Renal pelvis (tissue), 4 donors: ENCODE measurements around the gene LDB1. TPM values are rescaled to one million over a fixed set of nuclear protein-coding genes. Genes with fewer than 3 reads are reported as not detected.

Experiments
- DNase-seq: peaks from one replicate; pipeline ENCODE4 v3.0.0-alpha.2; 2013
- polyA plus RNA-seq, 3 donors: library from polyadenylated mRNA; unstranded; fragments of 120-200 nt; gene quantifications; one replicate each; pipeline ENCODE4 v1.2.1, GENCODE V29; 2013; ENCODE audit not compliant: insufficient read length in 3 of 3

The LDB1 gene
- polyA plus RNA-seq, 3 donors = 120 to 144 (median 126) TPM

DNA sequence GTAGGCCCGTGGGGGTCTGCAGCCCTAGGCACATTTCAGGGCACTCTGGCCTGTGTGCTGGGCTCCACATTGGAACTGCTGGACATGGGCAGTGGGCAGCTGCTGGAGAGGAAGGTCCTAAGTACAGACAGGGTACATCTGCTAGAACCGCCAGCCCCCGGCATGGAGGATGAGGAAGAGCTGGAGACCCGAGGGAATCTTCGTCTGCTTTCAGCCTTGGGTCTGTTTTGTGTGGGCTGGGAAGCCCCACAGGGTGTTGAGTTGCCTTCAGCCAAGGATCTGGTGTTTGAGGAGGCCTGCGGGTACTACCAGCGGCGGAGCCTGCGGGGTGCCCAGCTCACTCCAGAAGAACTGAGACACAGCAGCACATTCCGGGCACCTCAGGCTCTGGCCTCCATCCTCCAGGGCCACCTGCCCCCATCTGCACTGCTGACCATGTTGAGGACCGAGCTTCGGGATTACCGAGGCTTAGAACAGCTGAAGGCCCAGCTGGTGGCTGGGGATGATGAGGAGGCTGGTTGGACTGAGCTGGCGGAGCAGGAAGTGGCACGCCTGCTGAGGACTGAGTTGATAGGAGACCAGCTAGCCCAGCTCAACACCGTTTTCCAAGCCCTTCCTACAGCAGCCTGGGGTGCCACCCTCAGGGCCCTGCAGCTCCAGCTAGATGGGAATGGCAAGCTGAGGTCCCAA, 53.6 kb downstream of the LDB1 start:
- no peak for DNase-seq

DNA sequence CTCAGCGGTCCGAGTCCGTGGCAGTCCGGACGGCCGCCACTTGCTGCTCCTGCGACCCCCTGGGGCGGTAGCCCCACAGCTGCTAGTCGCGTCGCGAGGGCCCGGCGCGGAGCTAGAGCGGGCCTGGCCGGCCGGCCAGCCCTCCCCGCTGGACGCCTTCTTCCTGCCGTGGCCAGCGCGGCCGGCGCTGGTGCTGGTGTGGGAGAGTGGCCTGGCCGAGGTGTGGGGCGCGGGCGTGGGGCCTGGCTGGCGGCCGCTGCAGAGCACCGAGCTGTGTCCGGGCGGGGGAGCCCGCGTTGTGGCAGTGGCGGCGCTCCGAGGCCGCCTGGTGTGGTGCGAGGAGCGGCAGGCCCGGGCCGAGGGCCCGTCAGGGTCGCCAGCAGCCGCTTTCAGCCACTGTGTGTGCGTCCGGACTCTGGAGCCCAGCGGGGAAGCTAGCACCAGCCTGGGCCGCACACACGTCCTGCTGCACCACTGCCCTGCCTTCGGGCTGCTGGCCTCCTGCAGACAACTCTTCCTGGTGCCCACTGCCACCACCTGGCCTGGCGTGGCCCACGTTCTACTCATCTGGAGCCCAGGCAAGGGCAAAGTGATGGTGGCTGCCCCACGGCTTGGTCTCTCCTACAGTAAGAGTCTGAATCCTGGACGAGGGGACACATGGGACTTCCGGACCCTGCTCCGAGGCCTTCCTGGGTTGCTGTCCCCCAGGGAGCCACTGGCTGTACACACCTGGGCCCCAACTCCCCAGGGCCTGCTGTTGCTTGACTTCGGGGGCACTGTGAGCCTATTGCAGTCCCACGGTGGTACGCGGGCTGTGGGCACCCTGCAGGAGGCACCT, 54.4 kb downstream of the LDB1 start:
- peak; percentile 22 for DNase-seq

DNA sequence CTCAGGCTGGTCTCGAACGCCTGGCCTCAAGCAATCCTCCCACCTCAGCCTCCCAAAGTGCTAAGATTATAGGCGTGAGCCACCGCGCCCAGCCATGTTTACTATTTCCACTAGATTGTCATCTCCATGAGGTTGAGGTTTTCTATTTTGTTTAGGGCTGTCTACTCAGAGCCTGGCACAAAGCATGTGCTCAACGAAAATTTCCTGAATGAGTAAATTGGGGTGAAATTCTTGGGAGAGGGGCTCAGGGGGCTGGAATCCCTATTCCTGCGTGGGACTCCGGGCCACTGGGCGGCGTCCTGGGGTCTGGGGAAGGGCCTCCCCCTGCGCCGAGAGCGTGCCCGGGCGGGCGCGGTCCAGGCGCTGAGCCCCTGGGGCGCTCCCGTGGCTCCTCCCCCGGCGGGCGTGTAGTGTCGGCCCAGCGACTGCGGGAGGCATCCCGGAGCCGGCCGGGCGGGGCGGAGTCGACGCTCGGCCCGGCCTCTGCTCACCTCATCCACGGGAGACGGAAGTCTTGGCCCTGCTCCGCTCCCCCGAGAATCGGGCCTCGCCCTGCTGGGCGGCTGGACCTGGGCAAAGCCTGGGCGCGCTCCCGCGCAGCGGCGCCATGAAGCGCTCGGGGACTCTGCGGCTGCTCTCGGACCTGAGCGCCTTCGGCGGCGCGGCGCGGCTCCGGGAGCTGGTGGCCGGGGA, 55.2 kb downstream of the LDB1 start, which contains the start of gene HPS6:
HPS6 (plus strand) TSS at position 482 of the 693 bp plus-strand sequence; CDS start at position 608, 126 bp downstream.
- peak; percentile 89 for DNase-seq

DNA sequence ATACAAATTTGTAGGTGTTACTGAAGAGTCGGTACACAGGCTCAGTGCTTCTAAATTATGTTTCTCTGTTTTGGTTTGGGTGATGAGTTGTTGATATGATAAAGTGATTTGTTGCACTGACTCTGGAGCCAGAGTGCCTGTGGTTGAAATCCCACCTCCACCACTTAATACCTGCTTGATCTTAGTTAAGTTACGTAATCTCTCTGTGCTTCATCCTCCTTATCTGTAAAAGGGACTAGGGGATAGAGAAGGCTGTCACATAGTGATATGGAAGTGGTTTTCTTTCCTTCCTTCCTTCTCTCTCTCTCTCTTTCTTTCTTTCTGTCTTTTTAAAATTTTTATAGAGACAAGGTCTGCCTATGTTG, 55.7 kb downstream of the LDB1 start:
- DNase-seq = no peak

DNA sequence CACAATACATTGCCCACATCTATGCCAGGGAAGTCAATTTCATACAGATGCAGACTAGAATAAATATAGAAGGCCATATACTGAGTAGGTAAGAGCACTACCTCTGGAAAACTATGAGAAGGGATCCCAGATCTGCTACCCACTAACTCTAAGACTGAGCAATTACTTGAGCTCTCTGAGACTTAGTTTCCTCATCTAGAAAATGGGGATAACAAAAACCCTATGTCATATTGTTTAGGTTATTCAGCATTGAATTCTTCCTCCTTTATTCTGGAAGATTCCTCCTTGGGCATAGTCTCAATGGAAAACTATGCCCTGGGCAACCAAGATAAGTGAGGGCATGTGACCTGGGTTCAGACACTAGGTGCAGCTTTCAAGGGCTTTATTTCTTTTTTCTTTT, 60.2 kb downstream of the LDB1 start:
- DNase-seq = no peak

Other genes with a start within 250 kb of the LDB1 start
- 10 to 100 TPM; 16.6 to 20.0 (median 19.6) TPM for gene ARMH3, start 64.2 kb downstream of the LDB1 start, polyA plus RNA-seq
- gene HPS6, start 55.0 kb downstream of the LDB1 start, polyA plus RNA-seq = 10 to 100 TPM; 12.4 to 16.7 (median 15.9) TPM
- 10 to 100 TPM; 36.0 to 37.2 (median 36.6) TPM for gene PPRC1, start 12.7 kb upstream of the LDB1 start, polyA plus RNA-seq
- gene NOLC1, start 32.0 kb upstream of the LDB1 start, polyA plus RNA-seq = 10 to 100 TPM; 94.3 to 100.0 (median 98.7) TPM
- 1 to 10 TPM; 2.1 to 3.1 (median 2.2) TPM for gene ELOVL3, start 105.9 kb upstream of the LDB1 start, polyA plus RNA-seq
- 1 to 10 TPM; 1.0 to 1.4 (median 1.2) TPM for gene PITX3, start 121.1 kb upstream of the LDB1 start, polyA plus RNA-seq
- gene GBF1, start 125.2 kb upstream of the LDB1 start, polyA plus RNA-seq = 10 to 100 TPM; 49.5 to 58.4 (median 53.6) TPM